ENCODE data around the gene MAP2. TPM values are rescaled to one million over a fixed set of nuclear protein-coding genes. Genes with fewer than 3 reads are reported as not detected.

The MAP2 gene
- total RNA-seq, 1 experiment from 2014 or later, result 71.1 TPM

- BruUV-seq (replicated peaks), result no TSS peak
- CTCF ChIA-PET, result no interaction called here
- H4K20me1 ChIP-seq (ENCODE audit: insufficient read depth), result no peaks in the 10 kb centered on the region
- no peak overlapping the region for H3K4me3 ChIP-seq
- no peaks in the 10 kb centered on the region for H3K9me3 ChIP-seq (ENCODE audit: insufficient read depth, low read depth)
- H3K9me2 ChIP-seq (ENCODE audit: insufficient read depth), result no peaks in the 10 kb centered on the region
- no peaks in the 10 kb centered on the region for H3K4me1 ChIP-seq (replicated peaks; ENCODE audit: insufficient read depth)
- POLR2A ChIA-PET (ENCODE audit: unreplicated experiment), result no interaction called here
- no peaks in the 10 kb centered on the region for H3K36me3 ChIP-seq (ENCODE audit: low read depth)
- no peak overlapping the region for H3K27ac ChIP-seq
- H3K4me2 ChIP-seq, result no peak overlapping the region
- H3K79me2 ChIP-seq (ENCODE audit: low read depth), result no peaks in the 10 kb centered on the region
- no peak for TF ChIP-seq CTCF (conservative IDR thresholded peaks at IDR 0.05)
- no peak for TF ChIP-seq EZH2 (IDR thresholded peaks at IDR 0.05; ENCODE audit: low read depth)
- intact Hi-C loops (cut with micrococcal nuclease; ENCODE audit: unreplicated experiment), result no loop called here
- DNase-seq, result no peak
- H3K27me3 ChIP-seq (ENCODE audit: insufficient read depth, low read depth), result no peaks in the 10 kb centered on the region
- no peaks in the 10 kb centered on the region; the same call in 1 of the 2 replicates for H3F3A ChIP-seq (ENCODE audit: insufficient read depth, low read depth)
- H2AFZ ChIP-seq, result no peak overlapping the region
Observed at GRCh38 chr2:209460151-209460761, 36.4 kb downstream of the MAP2 start.

GRCh38 chr2:209463226-209463625 lies 39.4 kb downstream of the MAP2 start:
- Histone ChIP-seq H3K36me3 (ENCODE audit: low read depth) (no peaks in the 10 kb centered on the region), H3K27ac (no peak overlapping the region), H3K4me2 (no peak overlapping the region), H4K20me1 (ENCODE audit: insufficient read depth) (no peaks in the 10 kb centered on the region), H3K79me2 (ENCODE audit: low read depth) (no peaks in the 10 kb centered on the region), H3K9me3 (ENCODE audit: insufficient read depth, low read depth) (no peaks in the 10 kb centered on the region; the same call in 1 of the 2 replicates), H3K4me3 (no peak overlapping the region), H3K4me1 (replicated peaks; ENCODE audit: insufficient read depth) (no peaks in the 10 kb centered on the region), H3K27me3 (ENCODE audit: insufficient read depth, low read depth) (no peaks in the 10 kb centered on the region), H3F3A (ENCODE audit: insufficient read depth, low read depth) (no peaks in the 10 kb centered on the region; the same call in 1 of the 2 replicates), H3K9me2 (ENCODE audit: insufficient read depth) (no peaks in the 10 kb centered on the region), H2AFZ (no peak overlapping the region)
- ChIA-PET POLR2A (ENCODE audit: unreplicated experiment) (interaction anchor here (0.5 to 0.8 kb wide), 2 partner anchors 39 to 74 kb away, joined by 3 to 6 read pairs; partner anchors contain the start of gene MAP2), CTCF (interaction anchor here (0.7 kb wide), 1 partner anchor 38 kb away, joined by 3 read pairs; no protein-coding TSS in a partner anchor)
- no peak for DNase-seq
- TF ChIP-seq CTCF (conservative IDR thresholded peaks at IDR 0.05), result peak; percentile 15; the same call in 1 of the 2 replicates
- no peak for TF ChIP-seq EZH2 (IDR thresholded peaks at IDR 0.05; ENCODE audit: low read depth)
- intact Hi-C loops (cut with micrococcal nuclease; ENCODE audit: unreplicated experiment), result no loop called here
- BruUV-seq (replicated peaks), result no TSS peak

- Histone ChIP-seq H3K79me2 (ENCODE audit: low read depth) (no peaks in the 10 kb centered on the region), H3K4me1 (replicated peaks; ENCODE audit: insufficient read depth) (no peaks in the 10 kb centered on the region), H3K9me2 (ENCODE audit: insufficient read depth) (no peaks in the 10 kb centered on the region), H3K27me3 (ENCODE audit: insufficient read depth, low read depth) (no peaks in the 10 kb centered on the region), H3K27ac (no peak overlapping the region), H4K20me1 (ENCODE audit: insufficient read depth) (no peaks in the 10 kb centered on the region), H3F3A (ENCODE audit: insufficient read depth, low read depth) (no peaks in the 10 kb centered on the region; the same call in 1 of the 2 replicates), H3K4me2 (no peak overlapping the region), H2AFZ (no peak overlapping the region), H3K9me3 (ENCODE audit: insufficient read depth, low read depth) (no peaks in the 10 kb centered on the region; the same call in 1 of the 2 replicates), H3K4me3 (no peak overlapping the region), H3K36me3 (ENCODE audit: low read depth) (no peaks in the 10 kb centered on the region)
- no peak for TF ChIP-seq EZH2 (IDR thresholded peaks at IDR 0.05; ENCODE audit: low read depth)
- ChIA-PET CTCF (interaction anchor here (0.7 kb wide), 1 partner anchor 39 kb away, joined by 3 read pairs; no protein-coding TSS in a partner anchor), POLR2A (ENCODE audit: unreplicated experiment) (interaction anchor here (0.5 to 0.8 kb wide), 3 partner anchors 40 to 707 kb away, joined by 3 to 6 read pairs (median 3); partner anchors contain the start of genes KANSL1L and MAP2)
- intact Hi-C loops (cut with micrococcal nuclease; ENCODE audit: unreplicated experiment), result no loop called here
- BruUV-seq (replicated peaks), result no TSS peak
- DNase-seq, result no peak
Observed at GRCh38 chr2:209463835-209464234, 40.0 kb downstream of the MAP2 start.

Data from PC-9 (cell line).